HG03442 (cell line): ENCODE data around the gene SS18L1.

Experiments
- ATAC-seq: cut with Tn5 transposase; IDR thresholded peaks from one replicate; pipeline ENCODE4 v1.9.1; 2021; ENCODE audit warnings: mild to moderate bottlenecking, moderate library complexity; ENCODE audit not compliant: unreplicated experiment

Gene SS18L1

GRCh38 chr20:62168890-62169435 is 25.4 kb downstream of the SS18L1 start:
- ATAC-seq: no peak

DNA sequence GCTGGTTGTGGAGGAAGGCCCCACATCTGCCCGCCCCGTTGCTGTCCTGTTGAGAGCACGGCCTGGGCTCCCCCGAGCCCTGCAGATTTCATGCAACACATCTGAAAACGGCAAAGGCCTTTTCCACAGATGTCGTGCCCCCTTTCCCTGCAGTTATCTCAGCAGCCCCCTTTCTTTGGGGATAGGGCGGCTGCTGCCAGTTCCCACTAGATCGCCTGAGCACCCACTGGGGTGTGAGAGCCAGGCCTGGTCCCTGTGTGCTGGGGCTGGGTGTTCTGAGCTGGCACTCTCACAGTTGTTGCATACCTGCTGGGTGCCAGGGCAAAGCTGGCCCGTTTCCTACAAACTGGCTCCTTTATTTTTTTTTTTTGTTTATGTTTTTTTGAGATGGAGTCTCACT is 27.0 kb downstream of the SS18L1 start:
- ATAC-seq: no peak

- ATAC-seq: no peak
Observed at GRCh38 chr20:62171245-62171644, 27.7 kb downstream of the SS18L1 start.

- no peak for ATAC-seq
Observed at GRCh38 chr20:62172666-62173065, 29.1 kb downstream of the SS18L1 start.

DNA sequence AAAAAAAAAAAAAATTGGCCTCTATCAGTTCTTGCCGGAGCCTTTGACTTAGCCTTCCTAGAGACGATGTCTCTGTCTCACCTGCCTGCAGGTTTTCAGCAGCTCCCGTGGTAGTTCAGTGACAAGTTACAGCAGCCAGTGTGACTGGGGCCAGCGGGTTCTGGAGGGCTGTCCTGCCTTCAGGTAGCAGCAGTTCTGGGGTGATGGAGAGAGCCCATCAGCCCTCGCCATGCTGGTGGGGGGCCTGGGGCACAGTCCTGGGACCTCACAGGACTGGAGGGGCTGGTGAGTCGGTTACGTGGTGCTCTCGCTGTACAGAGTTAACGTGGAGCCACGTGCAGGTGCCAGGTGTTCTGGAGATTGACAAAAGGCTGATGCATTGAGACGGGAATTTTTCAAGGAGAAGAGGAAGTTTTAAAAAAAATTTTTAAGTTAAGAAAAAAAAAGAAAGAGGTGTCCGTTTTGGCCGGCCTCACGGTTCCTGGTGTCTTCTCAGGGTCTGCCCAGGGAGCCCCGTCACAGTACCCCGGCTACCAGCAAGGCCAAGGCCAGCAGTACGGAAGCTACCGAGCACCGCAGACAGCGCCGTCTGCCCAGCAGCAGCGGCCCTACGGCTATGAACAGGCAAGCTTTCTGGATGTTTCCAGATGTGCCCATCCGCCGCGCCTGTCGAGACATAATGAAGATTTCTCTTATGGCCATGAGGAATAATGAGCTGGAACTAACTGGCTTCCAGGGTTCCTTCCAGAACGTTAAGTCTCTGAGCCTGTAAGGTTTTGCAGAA is 30.6 kb downstream of the SS18L1 start:
- ATAC-seq: no peak

DNA sequence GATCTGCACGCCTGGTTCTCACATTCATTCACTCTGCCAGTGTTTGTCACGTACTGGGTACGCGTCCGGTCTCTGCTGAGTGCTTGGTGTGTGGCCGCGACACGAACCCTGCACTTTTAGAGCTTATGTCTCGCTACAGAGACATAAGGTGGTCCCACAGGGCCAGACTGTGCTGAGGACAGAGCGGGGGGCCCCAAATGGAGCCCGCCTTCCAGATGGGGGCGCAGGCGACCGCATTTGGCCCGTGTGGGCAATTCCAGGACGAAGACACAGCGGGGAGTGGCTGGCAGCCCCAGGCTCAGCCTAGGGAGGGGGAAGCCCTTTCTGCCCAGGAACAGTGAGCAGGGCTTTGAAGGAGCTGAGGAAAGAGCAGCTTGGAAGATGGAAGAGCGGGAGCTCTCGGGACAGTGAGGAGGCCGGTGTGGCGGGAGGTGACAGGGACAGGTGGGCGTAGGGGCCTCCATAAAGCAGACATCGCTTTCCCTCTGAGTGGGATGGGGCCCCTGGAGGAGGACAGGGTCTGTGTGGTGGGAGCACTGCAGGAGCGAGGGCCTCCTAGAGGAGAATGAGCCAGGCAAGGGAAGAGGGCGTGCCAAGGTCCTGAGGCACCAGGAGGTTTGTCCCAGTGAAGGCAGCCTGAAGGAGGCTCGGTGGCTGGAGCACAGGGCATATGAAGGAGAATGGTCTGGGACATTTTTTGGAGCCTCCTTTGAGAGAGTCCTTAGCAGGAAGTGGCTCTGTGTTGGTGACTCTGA is 31.5 kb downstream of the SS18L1 start:
- no peak for ATAC-seq

GRCh38 chr20:62175711-62176110 is 32.1 kb downstream of the SS18L1 start:
- no peak for ATAC-seq

- no peak for ATAC-seq
Observed at GRCh38 chr20:62176866-62177265, 33.3 kb downstream of the SS18L1 start.

DNA sequence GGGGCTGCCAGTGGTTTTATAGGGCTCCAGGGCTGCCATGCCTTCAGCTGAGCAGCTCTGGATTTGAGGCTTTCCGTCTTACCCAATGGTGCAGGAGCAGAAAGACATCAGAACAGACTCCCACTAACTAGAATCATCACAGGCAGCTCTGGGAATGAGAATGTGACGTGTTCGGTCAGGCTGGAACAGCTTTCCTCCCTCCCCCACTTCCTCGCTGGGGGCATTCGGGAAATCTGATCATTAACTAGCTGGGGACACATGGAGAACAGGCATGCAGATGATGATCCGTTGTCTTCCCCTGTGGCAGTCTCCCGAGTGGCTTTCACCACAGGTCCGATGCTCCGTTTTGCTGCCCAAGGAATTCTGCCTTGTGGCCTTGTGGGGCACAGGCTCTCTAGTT is 33.7 kb downstream of the SS18L1 start:
- no peak for ATAC-seq

- ATAC-seq: no peak
Observed at GRCh38 chr20:62178316-62179161, 35.0 kb downstream of the SS18L1 start.

DNA sequence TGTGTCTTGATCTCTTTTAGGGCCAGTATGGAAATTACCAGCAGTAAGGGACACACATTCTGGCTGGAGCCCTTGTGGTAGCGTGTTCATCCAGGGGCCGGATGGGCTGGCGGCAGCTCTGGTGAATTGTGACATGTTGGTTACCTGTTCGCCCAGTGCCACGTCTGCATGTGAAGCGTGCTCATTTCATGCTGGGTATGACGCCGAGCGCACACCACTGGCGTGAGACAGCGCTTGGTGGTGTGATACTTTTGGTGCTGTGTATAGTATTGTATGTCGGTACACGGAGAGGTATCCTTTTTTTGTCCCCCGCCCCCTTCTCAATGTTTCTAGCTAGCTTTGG is 35.6 kb downstream of the SS18L1 start:
- no peak for ATAC-seq

- no peak for ATAC-seq
Observed at GRCh38 chr20:62181808-62182207, 38.2 kb downstream of the SS18L1 start.

- peak; percentile 92 for ATAC-seq
Observed at GRCh38 chr20:62182469-62183425, 39.2 kb downstream of the SS18L1 start, which contains the start of gene MTG2. Gene MTG2 (plus strand): TSS chr20:62183028. CDS start chr20:62193421, 10,393 bp downstream.

GRCh38 chr20:62183426-62184142 is 40.0 kb downstream of the SS18L1 start:
- ATAC-seq: no peak

- no peak for ATAC-seq
Observed at GRCh38 chr20:62186096-62186426, 42.5 kb downstream of the SS18L1 start.

DNA sequence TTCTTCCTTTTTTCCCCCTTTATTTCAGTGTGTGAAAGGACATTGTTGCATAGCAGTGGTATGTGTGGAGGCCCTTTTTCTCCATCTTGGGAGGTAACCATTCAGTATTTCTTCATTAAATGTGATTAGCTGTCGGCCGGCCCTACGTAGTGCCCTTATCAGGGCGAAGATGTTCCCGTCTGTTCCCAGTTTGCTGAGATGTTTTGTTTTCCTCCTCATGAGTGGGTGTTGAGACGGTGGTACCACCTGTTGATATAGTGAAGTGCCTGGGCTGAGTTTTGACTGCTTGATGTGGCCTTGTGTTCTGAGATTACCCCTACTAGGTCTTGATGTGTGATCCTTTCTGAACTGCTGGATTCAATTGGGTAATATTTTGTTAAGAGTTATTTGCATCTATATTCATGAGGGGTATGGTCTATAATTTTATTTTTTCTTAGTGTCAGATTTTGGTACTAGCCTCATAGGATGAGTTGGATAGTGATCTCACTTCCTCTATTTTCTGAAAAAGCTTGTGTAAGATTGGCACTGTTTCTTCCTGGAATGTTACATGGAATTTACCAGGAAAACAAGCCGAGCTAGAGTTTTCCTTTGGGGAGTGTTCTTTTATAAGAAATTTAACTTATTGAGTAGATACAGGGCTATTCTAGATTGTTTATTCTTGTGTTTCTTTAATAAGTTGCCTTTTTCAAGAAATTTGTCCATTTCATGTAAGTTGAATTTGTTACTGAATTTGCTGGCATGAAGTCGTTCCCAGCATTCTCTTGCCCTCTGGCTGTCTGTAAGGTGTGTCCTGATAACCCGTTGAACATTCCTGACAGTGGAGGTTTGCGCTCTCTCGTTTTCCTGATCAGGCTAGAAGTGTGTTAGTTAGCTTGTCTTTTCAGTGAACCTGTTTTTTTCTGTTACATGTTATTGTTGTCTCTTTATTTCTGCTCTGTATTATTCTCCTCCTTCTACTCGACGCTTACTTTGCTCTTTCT is 43.6 kb downstream of the SS18L1 start:
- no peak for ATAC-seq

DNA sequence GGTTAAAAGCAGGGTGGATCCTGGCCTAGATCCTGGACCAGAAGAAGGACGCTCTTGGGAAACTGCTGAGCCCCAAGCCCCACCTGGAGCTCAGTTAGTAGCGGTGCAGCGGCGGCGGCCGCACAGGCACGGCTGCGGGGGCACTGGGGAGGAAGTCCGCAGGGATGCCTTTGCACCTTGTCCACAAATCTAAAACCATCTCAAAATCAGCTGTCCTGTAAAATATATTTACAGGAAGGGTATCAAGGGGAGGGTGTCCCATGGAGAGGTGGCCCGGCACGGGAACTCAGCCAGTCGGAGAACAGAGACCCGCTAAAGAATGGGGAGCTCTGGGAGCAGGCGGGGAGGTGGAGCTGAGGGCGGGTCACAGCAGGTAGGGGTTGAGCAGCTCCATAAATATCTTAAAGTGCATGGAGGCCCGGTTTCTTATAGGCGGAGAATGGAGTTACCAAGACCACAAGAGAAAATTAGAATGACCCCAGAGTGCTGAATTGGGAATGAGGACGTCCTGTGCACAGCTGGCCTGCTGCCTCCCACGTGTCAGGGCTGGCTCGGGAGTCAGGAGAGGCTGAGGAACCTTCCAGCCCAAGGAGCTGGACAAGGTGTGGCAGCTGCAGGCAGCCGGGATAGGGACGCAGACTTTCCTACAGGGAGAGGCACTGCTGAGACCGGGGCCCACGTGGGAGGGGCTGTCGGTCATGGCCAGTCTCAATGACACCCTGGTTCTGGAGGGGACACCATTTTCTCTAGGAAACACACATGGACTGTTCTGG is 47.3 kb downstream of the SS18L1 start:
- no peak for ATAC-seq
